Body of pancreas (tissue), 4 donors: ENCODE data around the gene NR6A1.

Source experiments
- POLR2A ChIP-seq, 3 donors: fragments of 450-650 bp; IDR thresholded peaks; one replicate each; pipeline ENCODE4 v1.6.1; 2016; ENCODE audit warnings: antibody characterized with exemption in 3 of 3, mild to moderate bottlenecking in 2 of 3
- TF ChIP-seq, protein P1 (sequence below), 7 experiments: fragments of 450-650 bp in 4 of 7; fragments of 200-600 bp in 3 of 7; sonication (generic) in 3 of 7; IDR thresholded peaks; one replicate each; pipeline ENCODE4 v1.5.1; 2016 to 2019; ENCODE audit warnings: antibody characterized with exemption in 7 of 7

DNA sequence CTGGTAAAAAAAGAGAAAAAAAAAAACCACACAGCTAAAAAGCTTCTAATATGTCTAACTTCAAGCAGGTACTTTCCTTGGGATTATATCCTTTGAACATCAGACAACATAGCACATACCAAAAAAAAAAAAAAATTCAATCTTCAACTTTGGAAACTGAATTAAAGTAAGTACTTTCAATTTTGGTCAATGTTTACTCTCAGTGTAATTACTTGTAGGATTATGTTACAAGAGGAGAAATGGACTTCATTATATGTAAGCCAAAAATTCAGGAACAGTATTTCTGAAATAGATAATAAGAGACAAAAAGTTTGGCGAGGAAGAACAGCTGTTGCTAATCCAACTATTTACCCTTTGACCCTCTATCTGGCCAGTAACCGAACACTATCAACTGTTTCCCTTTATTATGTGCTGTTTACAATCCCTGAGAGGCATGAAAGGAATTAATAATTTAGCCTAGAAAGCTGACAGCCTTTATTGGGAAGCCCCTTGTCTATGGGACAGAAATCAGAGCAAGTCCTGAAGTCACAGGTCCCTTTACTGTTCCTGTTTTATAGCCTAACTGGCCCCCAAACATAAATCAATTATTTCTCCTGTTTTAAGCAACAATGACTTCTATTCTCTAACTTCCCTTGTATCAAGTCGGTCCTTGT lies 46.6 kb downstream of the NR6A1 start:
- TF ChIP-seq, protein P1, sequence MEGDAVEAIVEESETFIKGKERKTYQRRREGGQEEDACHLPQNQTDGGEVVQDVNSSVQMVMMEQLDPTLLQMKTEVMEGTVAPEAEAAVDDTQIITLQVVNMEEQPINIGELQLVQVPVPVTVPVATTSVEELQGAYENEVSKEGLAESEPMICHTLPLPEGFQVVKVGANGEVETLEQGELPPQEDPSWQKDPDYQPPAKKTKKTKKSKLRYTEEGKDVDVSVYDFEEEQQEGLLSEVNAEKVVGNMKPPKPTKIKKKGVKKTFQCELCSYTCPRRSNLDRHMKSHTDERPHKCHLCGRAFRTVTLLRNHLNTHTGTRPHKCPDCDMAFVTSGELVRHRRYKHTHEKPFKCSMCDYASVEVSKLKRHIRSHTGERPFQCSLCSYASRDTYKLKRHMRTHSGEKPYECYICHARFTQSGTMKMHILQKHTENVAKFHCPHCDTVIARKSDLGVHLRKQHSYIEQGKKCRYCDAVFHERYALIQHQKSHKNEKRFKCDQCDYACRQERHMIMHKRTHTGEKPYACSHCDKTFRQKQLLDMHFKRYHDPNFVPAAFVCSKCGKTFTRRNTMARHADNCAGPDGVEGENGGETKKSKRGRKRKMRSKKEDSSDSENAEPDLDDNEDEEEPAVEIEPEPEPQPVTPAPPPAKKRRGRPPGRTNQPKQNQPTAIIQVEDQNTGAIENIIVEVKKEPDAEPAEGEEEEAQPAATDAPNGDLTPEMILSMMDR (IDR thresholded peaks at IDR 0.05) = no peak
- TF ChIP-seq POLR2A (IDR thresholded peaks at IDR 0.05) = no peak
